ENCODE results near the gene CCDC200. TPM values are rescaled to one million over a fixed set of nuclear protein-coding genes. Genes with fewer than 3 reads are reported as not detected.

CCDC200 gene
- total RNA-seq, 2 experiments from 2014 or later: not detected

- H3K9me3 Mint-ChIP-seq (ENCODE audit: low read depth): no peaks in the 10 kb centered on the region
- peaks cover 7% of the 10 kb centered on the region for H3K4me1 Mint-ChIP-seq
- no peak for ATAC-seq
- no peaks in the 10 kb centered on the region for H3K27me3 Mint-ChIP-seq
- H3K4me3 Mint-ChIP-seq: no peak overlapping the region
- CTCF ChIA-PET: interaction anchor here (0.8 kb wide), 1 partner anchor 8 kb away, joined by 3 read pairs; no protein-coding TSS in a partner anchor
- peak; percentile 25 for DNase-seq
- H3K36me3 Mint-ChIP-seq: peaks cover 6% of the 10 kb centered on the region
- H3K27ac Mint-ChIP-seq: no peak overlapping the region
Observed at GRCh38 chr17:43224146-43224705, 4.2 kb downstream of the CCDC200 start.

GRCh38 chr17:43220511-43221125, 7.8 kb downstream of the CCDC200 start:
- DNase-seq: no peak
- no peak overlapping the region for H3K27ac Mint-ChIP-seq
- H3K27me3 Mint-ChIP-seq: no peaks in the 10 kb centered on the region
- CTCF ChIA-PET: interaction anchor here (1.4 kb wide), 1 partner anchor 10 kb away, joined by 6 read pairs; no protein-coding TSS in a partner anchor
- H3K4me1 Mint-ChIP-seq: peaks cover 15% of the 10 kb centered on the region
- H3K36me3 Mint-ChIP-seq: peaks cover 15% of the 10 kb centered on the region
- no peaks in the 10 kb centered on the region for H3K9me3 Mint-ChIP-seq (ENCODE audit: low read depth)
- no peak for ATAC-seq
- no peak overlapping the region for H3K4me3 Mint-ChIP-seq

- H3K27me3 Mint-ChIP-seq: no peaks in the 10 kb centered on the region
- CTCF ChIA-PET: interaction anchor here (1.4 kb wide), 1 partner anchor 9 kb away, joined by 6 read pairs; no protein-coding TSS in a partner anchor
- peaks cover 15% of the 10 kb centered on the region for H3K4me1 Mint-ChIP-seq
- no peaks in the 10 kb centered on the region for H3K9me3 Mint-ChIP-seq (ENCODE audit: low read depth)
- no peak overlapping the region for H3K4me3 Mint-ChIP-seq
- DNase-seq (no peak), ATAC-seq (no peak)
- no peak overlapping the region for H3K27ac Mint-ChIP-seq
- peaks cover 20% of the 10 kb centered on the region for H3K36me3 Mint-ChIP-seq
Observed at GRCh38 chr17:43219746-43220380, 8.6 kb downstream of the CCDC200 start.

GRCh38 chr17:43219001-43219400, 9.4 kb downstream of the CCDC200 start:
- Mint-ChIP-seq H3K4me3 (no peak overlapping the region), H3K4me1 (peaks cover 12% of the 10 kb centered on the region), H3K9me3 (ENCODE audit: low read depth) (no peaks in the 10 kb centered on the region), H3K27me3 (no peaks in the 10 kb centered on the region), H3K36me3 (peaks cover 20% of the 10 kb centered on the region), H3K27ac (no peak overlapping the region)
- no peak for ATAC-seq
- CTCF ChIA-PET: interaction anchor here (1.4 kb wide), 1 partner anchor 8 kb away, joined by 6 read pairs; no protein-coding TSS in a partner anchor
- no peak for DNase-seq

GRCh38 chr17:43217614-43218087, 10.8 kb downstream of the CCDC200 start:
- no peak overlapping the region for H3K27ac Mint-ChIP-seq
- no peaks in the 10 kb centered on the region for H3K27me3 Mint-ChIP-seq
- no peak overlapping the region for H3K4me3 Mint-ChIP-seq
- H3K4me1 Mint-ChIP-seq: peaks cover 25% of the 10 kb centered on the region
- peaks cover 22% of the 10 kb centered on the region for H3K36me3 Mint-ChIP-seq
- H3K9me3 Mint-ChIP-seq (ENCODE audit: low read depth): no peaks in the 10 kb centered on the region
- no peak for ATAC-seq
- CTCF ChIA-PET: interaction anchor here (1.5 kb wide), 1 partner anchor 9 kb away, joined by 3 read pairs; no protein-coding TSS in a partner anchor
- DNase-seq: no peak

GRCh38 chr17:43216762-43217613, 11.4 kb downstream of the CCDC200 start:
- DNase-seq (no peak), ATAC-seq (no peak)
- Mint-ChIP-seq H3K4me1 (peaks cover 28% of the 10 kb centered on the region), H3K9me3 (ENCODE audit: low read depth) (no peaks in the 10 kb centered on the region), H3K4me3 (no peak overlapping the region), H3K27ac (no peak overlapping the region), H3K36me3 (peaks cover 24% of the 10 kb centered on the region), H3K27me3 (no peaks in the 10 kb centered on the region)
- CTCF ChIA-PET: interaction anchor here (1.5 kb wide), 1 partner anchor 10 kb away, joined by 3 read pairs; no protein-coding TSS in a partner anchor

- ATAC-seq (no peak), DNase-seq (no peak)
- H3K27ac Mint-ChIP-seq: no peak overlapping the region
- H3K9me3 Mint-ChIP-seq (ENCODE audit: low read depth): no peaks in the 10 kb centered on the region
- CTCF ChIA-PET: interaction anchor here (1.0 to 1.5 kb wide), 2 partner anchors 8 to 10 kb away, joined by 3 read pairs; no protein-coding TSS in a partner anchor
- H3K36me3 Mint-ChIP-seq: peaks cover 24% of the 10 kb centered on the region
- H3K4me3 Mint-ChIP-seq: no peak overlapping the region
- no peaks in the 10 kb centered on the region for H3K27me3 Mint-ChIP-seq
- peaks cover 28% of the 10 kb centered on the region for H3K4me1 Mint-ChIP-seq
Observed at GRCh38 chr17:43216369-43216761, 12.1 kb downstream of the CCDC200 start.

GRCh38 chr17:43215341-43215740, 13.1 kb downstream of the CCDC200 start:
- H3K36me3 Mint-ChIP-seq: peaks cover 24% of the 10 kb centered on the region
- CTCF ChIA-PET: interaction anchor here (0.9 to 1.0 kb wide), 2 partner anchors 9 to 101 kb away, joined by 3 read pairs; no protein-coding TSS in a partner anchor
- no peak overlapping the region for H3K4me3 Mint-ChIP-seq
- peaks cover 35% of the 10 kb centered on the region for H3K4me1 Mint-ChIP-seq
- no peaks in the 10 kb centered on the region for H3K27me3 Mint-ChIP-seq
- no peak overlapping the region for H3K27ac Mint-ChIP-seq
- DNase-seq: no peak
- ATAC-seq: no peak
- H3K9me3 Mint-ChIP-seq (ENCODE audit: low read depth): no peaks in the 10 kb centered on the region

- peaks cover 30% of the 10 kb centered on the region for H3K36me3 Mint-ChIP-seq
- peaks cover 37% of the 10 kb centered on the region for H3K4me1 Mint-ChIP-seq
- CTCF ChIA-PET: interaction anchor here (0.7 to 2.4 kb wide), 3 partner anchors 189 to 411 kb away, joined by 3 to 6 read pairs (median 3); partner anchors contain the start of gene RPL27
Observed at GRCh38 chr17:43213545-43213944, 14.9 kb downstream of the CCDC200 start.

GRCh38 chr17:43212641-43213490, 15.6 kb downstream of the CCDC200 start:
- H3K36me3 Mint-ChIP-seq: peaks cover 34% of the 10 kb centered on the region

More at GRCh38 chr17:43213545-43213944, 14.9 kb downstream of the CCDC200 start:
- no peak overlapping the region for H3K27ac Mint-ChIP-seq
- ATAC-seq (no peak), DNase-seq (no peak)
- H3K9me3 Mint-ChIP-seq (ENCODE audit: low read depth): no peaks in the 10 kb centered on the region
- peak overlapping the region; percentile 86 for H3K4me3 Mint-ChIP-seq
- no peaks in the 10 kb centered on the region for H3K27me3 Mint-ChIP-seq

GRCh38 chr17:43211480-43212402, 16.7 kb downstream of the CCDC200 start, which contains the start of gene TMEM106A:
TSS of gene TMEM106A (plus strand) at chr17:43211875. CDS start at chr17:43213042, 1,167 bp downstream.
- peaks cover 31% of the 10 kb centered on the region for H3K36me3 Mint-ChIP-seq
- no peaks in the 10 kb centered on the region for H3K27me3 Mint-ChIP-seq
- CTCF ChIA-PET: interaction anchor here (0.7 to 2.4 kb wide), 13 partner anchors 8 to 214 kb away, joined by 3 to 7 read pairs (median 4); partner anchors contain the start of genes NBR1 and RPL27
- H3K9me3 Mint-ChIP-seq (ENCODE audit: low read depth): no peaks in the 10 kb centered on the region
- H3K4me1 Mint-ChIP-seq: peaks cover 31% of the 10 kb centered on the region
- DNase-seq (peak; percentile 86), ATAC-seq (peak; percentile 94)
- H3K4me3 Mint-ChIP-seq: peak within 1 kb of the TSS; percentile 86
- peak within 1 kb of the TSS; percentile 91 for H3K27ac Mint-ChIP-seq

More at GRCh38 chr17:43212641-43213490, 15.6 kb downstream of the CCDC200 start:
- CTCF ChIA-PET: interaction anchor here (0.7 to 2.4 kb wide), 7 partner anchors 14 to 411 kb away, joined by 3 to 7 read pairs (median 3); partner anchors contain the start of gene RPL27
- Mint-ChIP-seq H3K4me3 (peak overlapping the region; percentile 86), H3K27ac (peak overlapping the region; percentile 91), H3K4me1 (peaks cover 35% of the 10 kb centered on the region), H3K27me3 (no peaks in the 10 kb centered on the region), H3K9me3 (ENCODE audit: low read depth) (no peaks in the 10 kb centered on the region)
- DNase-seq (no peak), ATAC-seq (no peak)
